K562 (cell line): ENCODE results near the gene HS3ST4. TPM values are rescaled to one million over a fixed set of nuclear protein-coding genes. Genes with fewer than 3 reads are reported as not detected.

Experiments
- ATAC-seq: fragments of 200-7000 bp; cut with Tn5 transposase; 3 replicates; pipeline ENCODE4 v1.9.1; 2020; ENCODE audit warnings: moderate library complexity
- BruUV-seq: library from RNA; stranded (reverse); fragments of 400-500 nt; replicated peaks from 2 replicates; lab custom pipeline; 2021; lab: Mats Ljungman, UMichigan
- CTCF ChIA-PET: fragments of 300-600 bp; formaldehyde crosslinking; extraction: SDS; loops from one replicate; lab custom pipeline; 2021; ENCODE audit warnings: low intra/inter-chr PET ratio; lab: Yijun Ruan, JAX
- POLR2A ChIA-PET: fragments of 300-600, 350-650 bp; sonication (Branson Sonifier 250); formaldehyde crosslinking; extraction: SDS; loops from one replicate; lab custom pipeline; 2021; ENCODE audit warnings: antibody characterized with exemption, inconsistent platforms; lab: Yijun Ruan, JAX
- DNase-seq, 4 experiments: peaks; one replicate each; pipeline versions ENCODE4 v3.0.0 to v3.0.0-alpha.2; 2011 to 2018; ENCODE audit warnings: low spot score in 3 of 4, mixed read lengths in 3 of 4; ENCODE audit errors: extremely low read depth in 1 of 4
- FAIRE-seq: peaks from 2 replicates; lab custom pipeline; 2011; peaks lifted over from hg19 to GRCh38; lab: Jason Lieb, UNC
- H2AFZ ChIP-seq: 2 replicates; pipeline ENCODE4 v1.6.0; 2011; ENCODE audit warnings: low read depth, low read length, control low read depth, inconsistent platforms
- H3K27ac ChIP-seq: fragments of 200-600 bp; 3 replicates; pipeline ENCODE4 v1.8.0; 2011; ENCODE audit warnings: low read depth, mild to moderate bottlenecking, control low read depth, inconsistent platforms, low read length, moderate library complexity, mixed read lengths; ENCODE audit errors: extremely low read depth
- H3K27me3 ChIP-seq, 2 experiments: fragments of 300-600 bp in 1 of 2; 2 replicates in 1 of 2; 3 replicates in 1 of 2; pipeline versions ENCODE4 v1.6.0 to v1.8.0; 2011; ENCODE audit warnings: inconsistent platforms in 2 of 2, low read length in 2 of 2, mild to moderate bottlenecking in 1 of 2, mixed read lengths in 1 of 2, moderate library complexity in 1 of 2; ENCODE audit not compliant: control insufficient read depth in 2 of 2, insufficient read depth in 2 of 2
- H3K36me3 ChIP-seq: fragments of 300-600 bp; 3 replicates; pipeline ENCODE4 v1.8.0; 2011; ENCODE audit warnings: mild to moderate bottlenecking, low read length, inconsistent platforms; ENCODE audit not compliant: control insufficient read depth, insufficient read depth
- H3K4me1 ChIP-seq, 2 experiments: fragments of 200-600 bp in 1 of 2; replicated peaks in 1 of 2; 2 replicates in 1 of 2; 3 replicates in 1 of 2; pipeline versions ENCODE4 v1.5.1 to v1.8.0; 2011; ENCODE audit warnings: inconsistent platforms in 2 of 2, low read length in 2 of 2, mild to moderate bottlenecking in 1 of 2, mixed read lengths in 1 of 2, moderate library complexity in 1 of 2; ENCODE audit not compliant: control insufficient read depth in 2 of 2, insufficient read depth in 2 of 2
- H3K4me2 ChIP-seq: 2 replicates; pipeline ENCODE4 v1.6.1; 2011; ENCODE audit warnings: low read length, control low read depth, inconsistent platforms, mixed read lengths; ENCODE audit not compliant: insufficient read depth
- H3K4me3 ChIP-seq: fragments of 200-600 bp; sonication (generic), shearing (Covaris generic); 2 replicates; pipeline ENCODE4 v1.5.1; 2016; ENCODE audit warnings: control low read depth, inconsistent platforms
- H3K79me2 ChIP-seq: fragments of 200-600 bp; 3 replicates; pipeline ENCODE4 v1.8.0; 2011; ENCODE audit warnings: low read length, inconsistent platforms; ENCODE audit not compliant: control insufficient read depth, insufficient read depth
- H3K9ac ChIP-seq, 2 experiments: 2 replicates each; pipeline versions ENCODE4 v1.6.0 to v1.6.1; 2011; ENCODE audit warnings: low read depth in 2 of 2, low read length in 2 of 2, control low read depth in 1 of 2, inconsistent platforms in 1 of 2, mild to moderate bottlenecking in 1 of 2, mixed read lengths in 1 of 2; ENCODE audit not compliant: insufficient read depth in 1 of 2
- H3K9me1 ChIP-seq: one replicate; pipeline ENCODE4 v1.6.0; 2011; ENCODE audit warnings: inconsistent platforms, mild to moderate bottlenecking, low read length, moderate library complexity; ENCODE audit not compliant: control insufficient read depth, insufficient read depth
- H3K9me3 ChIP-seq: replicated peaks from 2 replicates; pipeline ENCODE4 v1.5.1; 2011; ENCODE audit warnings: low read depth, low read length, inconsistent platforms; ENCODE audit not compliant: control insufficient read depth, insufficient read depth
- H4K20me1 ChIP-seq: replicated peaks from 2 replicates; pipeline ENCODE4 v1.6.1; 2011; ENCODE audit warnings: low read length, inconsistent platforms, mixed read lengths; ENCODE audit not compliant: control insufficient read depth, insufficient read depth
- BDP1 ChIP-seq: IDR thresholded peaks from 3 replicates; pipeline ENCODE4 v1.6.1; 2011; ENCODE audit not compliant: insufficient read length, insufficient read depth
- DACH1 ChIP-seq: fragments of 450-650 bp; IDR thresholded peaks from 2 replicates; pipeline ENCODE4 v1.6.1; 2018; ENCODE audit not compliant: partially characterized antibody
- HIVEP1 ChIP-seq: fragments of 250-450 bp; sonication (Bioruptor Pico); IDR thresholded peaks from 2 replicates; pipeline ENCODE4 v1.4.0; 2020; ENCODE audit warnings: mild to moderate bottlenecking
- SLC30A9 ChIP-seq: fragments of 250-450 bp; sonication (Bioruptor Pico); IDR thresholded peaks from 2 replicates; pipeline ENCODE4 v1.8.0; 2022; ENCODE audit warnings: mild to moderate bottlenecking, moderate library complexity
- ZNF77 ChIP-seq: fragments of 250-450 bp; sonication (Bioruptor Pico); IDR thresholded peaks from 2 replicates; pipeline ENCODE4 v1.5.0; 2020
- WGBS: fragments of 100-300 bp; shearing (Covaris generic); methylation state at CpG from one replicate; pipeline ENCODE4 v1.1.6; 2016; ENCODE audit warnings: low coverage, mixed read lengths; ENCODE audit not compliant: insufficient coverage; ENCODE audit errors: missing lambda C conversion rate; 5-methylcytosine and 5-hydroxymethylcytosine counted together
- in situ Hi-C: fragments of 300-500 bp; cut with MboI; formaldehyde crosslinking; loops from 4 replicates; pipeline ENCODE4 v1.15.0; 2018; ENCODE audit warnings: inconsistent platforms, mixed read lengths
- intact Hi-C: fragments of 100-400 bp; cut with micrococcal nuclease; formaldehyde crosslinking; loops from 2 replicates; pipeline ENCODE4 v1.14.2; 2022
- polyA plus RNA-seq, 8 experiments: library from polyadenylated mRNA; depleted of rRNA in 4 of 8; stranded (reverse) in 5 of 8; unstranded in 3 of 8; fragments of >200 nt; fragmentation: Nextera tagmentation in 2 of 8; fragmentation: Illumina TruSeq in 1 of 8; extraction: Ambion mirVana in 2 of 8; extraction: Trizol in 1 of 8; gene quantifications; 2 replicates each; pipeline versions ENCODE4 v1.2.1 to v1.2.3, GENCODE V29; 2011 to 2014; ENCODE audit warnings: inconsistent platforms in 1 of 8, missing spikeins in 1 of 8
- total RNA-seq, 7 experiments: library from RNA; depleted of rRNA in 6 of 7; stranded (reverse); fragments of >200 nt in 6 of 7; fragmentation: Illumina TruSeq in 2 of 7; extraction: Trizol in 2 of 7; gene quantifications; 2 replicates each; pipeline versions ENCODE4 v1.2.1 to v1.2.3, GENCODE V29; 2011 to 2021; ENCODE audit warnings: low replicate concordance in 1 of 7
- TF ChIP-seq, protein P1 (sequence below), 2 experiments: fragments of 450-650 bp; IDR thresholded peaks; 2 replicates each; pipeline ENCODE4 v1.6.1; 2018; ENCODE audit warnings: mild to moderate bottlenecking in 2 of 2, low read depth in 1 of 2; ENCODE audit not compliant: partially characterized antibody in 2 of 2
- TF ChIP-seq, protein P2 (sequence below): fragments of 450-650 bp; formaldehyde crosslinking; conservative IDR thresholded peaks from 2 replicates; pipeline ENCODE4 v1.4.0; 2022; ENCODE audit warnings: mild to moderate bottlenecking, missing genetic modification characterization

HS3ST4 gene
- total and polyA plus RNA-seq, 9 of the 15 experiments (the other 6 are each of a cell fraction or from before 2014, with no cell fraction given), result not detected

DNA sequence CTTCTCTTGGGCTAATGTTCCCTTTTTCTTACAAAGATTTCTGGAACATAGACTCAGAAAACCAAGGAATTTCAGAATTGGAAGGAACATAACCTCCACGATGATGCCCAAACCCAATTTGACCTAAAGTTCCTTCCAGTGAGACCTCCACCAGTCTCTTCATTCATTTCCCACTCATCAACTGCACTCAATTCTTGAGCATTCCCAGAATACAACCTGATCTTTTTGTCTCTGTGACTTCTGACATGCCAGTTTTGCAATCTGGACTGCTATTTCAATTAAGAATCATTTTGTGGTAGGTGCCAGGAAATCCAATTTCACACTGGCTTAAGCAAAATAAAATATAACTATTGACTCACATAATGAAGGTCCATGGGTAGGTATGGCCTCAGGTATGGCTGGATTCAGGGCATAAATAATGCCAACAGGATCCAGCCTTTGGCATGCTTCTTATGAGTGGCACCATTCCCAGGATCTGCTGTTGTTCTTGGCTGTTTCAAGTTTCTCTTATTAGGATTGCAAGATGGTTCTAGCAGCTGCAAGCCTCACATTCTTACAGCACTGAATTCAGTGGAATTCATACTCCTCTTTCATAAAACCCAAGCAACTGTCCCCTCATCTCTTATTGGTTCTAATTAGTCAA, 184.3 kb downstream of the HS3ST4 start:
- CTCF ChIA-PET, result no interaction called here
- WGBS, result 0% methylated on average over 1 of the region's 1 CpG
- intact Hi-C loops, result no loop called here
- DNase-seq (no peak), FAIRE-seq (no peak)
- Histone ChIP-seq H3K36me3 (no peaks in the 10 kb centered on the region), H3K4me2 (no peak overlapping the region), H3K9ac (no peak overlapping the region)
- no TSS peak for BruUV-seq
- no peak for TF ChIP-seq HIVEP1 (CRISPR knock-in tag)
- no peak for TF ChIP-seq SLC30A9 (CRISPR knock-in tag)
- TF ChIP-seq, protein P1, sequence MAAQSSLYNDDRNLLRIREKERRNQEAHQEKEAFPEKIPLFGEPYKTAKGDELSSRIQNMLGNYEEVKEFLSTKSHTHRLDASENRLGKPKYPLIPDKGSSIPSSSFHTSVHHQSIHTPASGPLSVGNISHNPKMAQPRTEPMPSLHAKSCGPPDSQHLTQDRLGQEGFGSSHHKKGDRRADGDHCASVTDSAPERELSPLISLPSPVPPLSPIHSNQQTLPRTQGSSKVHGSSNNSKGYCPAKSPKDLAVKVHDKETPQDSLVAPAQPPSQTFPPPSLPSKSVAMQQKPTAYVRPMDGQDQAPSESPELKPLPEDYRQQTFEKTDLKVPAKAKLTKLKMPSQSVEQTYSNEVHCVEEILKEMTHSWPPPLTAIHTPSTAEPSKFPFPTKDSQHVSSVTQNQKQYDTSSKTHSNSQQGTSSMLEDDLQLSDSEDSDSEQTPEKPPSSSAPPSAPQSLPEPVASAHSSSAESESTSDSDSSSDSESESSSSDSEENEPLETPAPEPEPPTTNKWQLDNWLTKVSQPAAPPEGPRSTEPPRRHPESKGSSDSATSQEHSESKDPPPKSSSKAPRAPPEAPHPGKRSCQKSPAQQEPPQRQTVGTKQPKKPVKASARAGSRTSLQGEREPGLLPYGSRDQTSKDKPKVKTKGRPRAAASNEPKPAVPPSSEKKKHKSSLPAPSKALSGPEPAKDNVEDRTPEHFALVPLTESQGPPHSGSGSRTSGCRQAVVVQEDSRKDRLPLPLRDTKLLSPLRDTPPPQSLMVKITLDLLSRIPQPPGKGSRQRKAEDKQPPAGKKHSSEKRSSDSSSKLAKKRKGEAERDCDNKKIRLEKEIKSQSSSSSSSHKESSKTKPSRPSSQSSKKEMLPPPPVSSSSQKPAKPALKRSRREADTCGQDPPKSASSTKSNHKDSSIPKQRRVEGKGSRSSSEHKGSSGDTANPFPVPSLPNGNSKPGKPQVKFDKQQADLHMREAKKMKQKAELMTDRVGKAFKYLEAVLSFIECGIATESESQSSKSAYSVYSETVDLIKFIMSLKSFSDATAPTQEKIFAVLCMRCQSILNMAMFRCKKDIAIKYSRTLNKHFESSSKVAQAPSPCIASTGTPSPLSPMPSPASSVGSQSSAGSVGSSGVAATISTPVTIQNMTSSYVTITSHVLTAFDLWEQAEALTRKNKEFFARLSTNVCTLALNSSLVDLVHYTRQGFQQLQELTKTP (IDR thresholded peaks at IDR 0.05; ENCODE audit: low read depth in 1 of 2, partially characterized antibody in 2 of 2), result no peak
- TF ChIP-seq DACH1, result no peak
- TF ChIP-seq BDP1, result no peak
- TF ChIP-seq, protein P2, sequence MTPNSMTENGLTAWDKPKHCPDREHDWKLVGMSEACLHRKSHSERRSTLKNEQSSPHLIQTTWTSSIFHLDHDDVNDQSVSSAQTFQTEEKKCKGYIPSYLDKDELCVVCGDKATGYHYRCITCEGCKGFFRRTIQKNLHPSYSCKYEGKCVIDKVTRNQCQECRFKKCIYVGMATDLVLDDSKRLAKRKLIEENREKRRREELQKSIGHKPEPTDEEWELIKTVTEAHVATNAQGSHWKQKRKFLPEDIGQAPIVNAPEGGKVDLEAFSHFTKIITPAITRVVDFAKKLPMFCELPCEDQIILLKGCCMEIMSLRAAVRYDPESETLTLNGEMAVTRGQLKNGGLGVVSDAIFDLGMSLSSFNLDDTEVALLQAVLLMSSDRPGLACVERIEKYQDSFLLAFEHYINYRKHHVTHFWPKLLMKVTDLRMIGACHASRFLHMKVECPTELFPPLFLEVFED (CRISPR knock-in tag), result no peak
- no peak for TF ChIP-seq ZNF77 (CRISPR knock-in tag)
- TF ChIP-seq, all 486 proteins: peak for 0
- Histone ChIP-seq H3K9me1 (peaks cover 2% of the 10 kb centered on the region), H3K27ac (no peak overlapping the region), H3K9me3 (no peaks in the 10 kb centered on the region), H3K4me1 (no peaks in the 10 kb centered on the region), H4K20me1 (no peaks in the 10 kb centered on the region), H3K27me3 (no peaks in the 10 kb centered on the region), H3K79me2 (no peaks in the 10 kb centered on the region), H2AFZ (no peak overlapping the region), H3K4me3 (no peak overlapping the region)
- ATAC-seq, result no peak
- POLR2A ChIA-PET, result no interaction called here
- in situ Hi-C loops, result no loop called here
